SK-N-SH (cell line): ENCODE measurements around the gene LSM7. TPM values are rescaled to one million over a fixed set of nuclear protein-coding genes. Genes with fewer than 3 reads are reported as not detected.

ENCODE experiments used
- CTCF ChIA-PET: fragments of 300-600, 350-600 bp; formaldehyde crosslinking; extraction: SDS; loops from one replicate; lab custom pipeline; 2021; lab: Yijun Ruan, JAX
- POLR2A ChIA-PET: fragments of 350-600 bp; sonication (Branson Sonifier 250); formaldehyde crosslinking; extraction: SDS; loops from one replicate; lab custom pipeline; 2020; ENCODE audit warnings: antibody characterized with exemption, inconsistent platforms; lab: Yijun Ruan, JAX
- DNase-seq: peaks from one replicate; pipeline ENCODE4 v3.0.0; 2012
- H2AFZ ChIP-seq: fragments of 200-600 bp; sonication (generic); 2 replicates; pipeline ENCODE4 v1.8.1; 2016; ENCODE audit warnings: antibody characterized with exemption, mild to moderate bottlenecking, low read depth
- H3F3A ChIP-seq: fragments of 200-600 bp; sonication (generic); replicated peaks from 2 replicates; pipeline ENCODE3; 2016; ENCODE audit warnings: antibody characterized with exemption, mild to moderate bottlenecking; ENCODE audit not compliant: insufficient read depth
- H3K27ac ChIP-seq, 2 experiments: fragments of 200-500 bp in 1 of 2; fragments of 200-600 bp in 1 of 2; sonication (Bioruptor generic) in 1 of 2; sonication (generic), shearing (Covaris generic) in 1 of 2; 2 replicates each; pipeline versions ENCODE4 v1.5.1 to v1.6.1; 2014 to 2016; ENCODE audit warnings: low read depth in 2 of 2, inconsistent platforms in 1 of 2, low read length in 1 of 2, mild to moderate bottlenecking in 1 of 2, mixed read lengths in 1 of 2
- H3K27me3 ChIP-seq: fragments of 200-600 bp; sonication (generic), shearing (Covaris generic); 2 replicates; pipeline ENCODE4 v1.6.1; 2016; ENCODE audit warnings: mixed run types; ENCODE audit not compliant: insufficient read depth
- H3K36me3 ChIP-seq, 2 experiments: fragments of 200-500 bp in 1 of 2; fragments of 200-600 bp in 1 of 2; sonication (Bioruptor generic) in 1 of 2; sonication (generic) in 1 of 2; replicated peaks in 1 of 2; 2 replicates each; pipeline versions ENCODE3 to v1.5.1; 2014 to 2016; ENCODE audit warnings: low read length in 1 of 2, mild to moderate bottlenecking in 1 of 2; ENCODE audit not compliant: insufficient read depth in 2 of 2, control insufficient read depth in 1 of 2
- H3K4me1 ChIP-seq, 2 experiments: fragments of 200-500 bp in 1 of 2; fragments of 200-600 bp in 1 of 2; sonication (Bioruptor generic) in 1 of 2; sonication (generic), shearing (Covaris generic) in 1 of 2; 2 replicates each; pipeline versions ENCODE4 v1.5.1 to v1.6.1; 2014 to 2016; ENCODE audit warnings: low read depth in 1 of 2, low read length in 1 of 2, mixed run types in 1 of 2; ENCODE audit not compliant: insufficient read depth in 2 of 2, control insufficient read depth in 1 of 2
- H3K4me2 ChIP-seq: fragments of 200-600 bp; sonication (generic), shearing (Covaris generic); 2 replicates; pipeline ENCODE4 v1.6.1; 2017; ENCODE audit warnings: mixed run types
- H3K4me3 ChIP-seq, 2 experiments: fragments of 200-500 bp in 1 of 2; fragments of 200-600 bp in 1 of 2; sonication (Bioruptor generic) in 1 of 2; sonication (generic), shearing (Covaris generic) in 1 of 2; 2 replicates each; pipeline versions ENCODE4 v1.5.1 to v1.8.1; 2014 to 2016; ENCODE audit warnings: low read depth in 2 of 2, inconsistent platforms in 1 of 2, low read length in 1 of 2, mild to moderate bottlenecking in 1 of 2, mixed read lengths in 1 of 2, moderate library complexity in 1 of 2
- H3K79me2 ChIP-seq: fragments of 200-600 bp; sonication (generic); 2 replicates; pipeline ENCODE4 v1.8.1; 2017; ENCODE audit warnings: mild to moderate bottlenecking; ENCODE audit not compliant: insufficient read depth
- H3K9ac ChIP-seq: fragments of 200-600 bp; sonication (generic); 2 replicates; pipeline ENCODE4 v1.6.1; 2017; ENCODE audit warnings: mixed run types
- H3K9me2 ChIP-seq: fragments of 200-600 bp; sonication (generic); 2 replicates; pipeline ENCODE4 v1.6.1; 2017; ENCODE audit warnings: mixed run types
- H3K9me3 ChIP-seq: fragments of 200-600 bp; sonication (generic); 2 replicates; pipeline ENCODE4 v1.6.1; 2017; ENCODE audit warnings: mixed run types, mild to moderate bottlenecking, moderate library complexity
- H4K20me1 ChIP-seq: fragments of 200-600 bp; sonication (generic); 2 replicates; pipeline ENCODE4 v1.6.1; 2017; ENCODE audit warnings: mild to moderate bottlenecking, mixed run types; ENCODE audit not compliant: insufficient read depth
- ELF1 ChIP-seq: IDR thresholded peaks from 2 replicates; pipeline ENCODE4 v1.4.0; 2012
- FOSL2 ChIP-seq: IDR thresholded peaks from 2 replicates; pipeline ENCODE4 v1.4.0; 2012; ENCODE audit warnings: low read depth, mild to moderate bottlenecking, moderate library complexity, borderline replicate concordance
- FOXM1 ChIP-seq: IDR thresholded peaks from 2 replicates; pipeline ENCODE4 v1.4.0; 2012; ENCODE audit warnings: low read depth, mild to moderate bottlenecking
- GABPA ChIP-seq: IDR thresholded peaks from 2 replicates; pipeline ENCODE4 v1.4.0; 2012; ENCODE audit warnings: low read depth, mild to moderate bottlenecking
- GATA2 ChIP-seq: sonication (generic); formaldehyde crosslinking; IDR thresholded peaks from 2 replicates; pipeline ENCODE4 v1.5.0; 2020; ENCODE audit warnings: mild to moderate bottlenecking, missing genetic modification reagents
- IRF3 ChIP-seq: fragments of 150-350 bp; IDR thresholded peaks from 2 replicates; pipeline ENCODE4 v1.6.1; 2016; ENCODE audit warnings: mild to moderate bottlenecking, low read depth, low read length
- MEF2A ChIP-seq: IDR thresholded peaks from 2 replicates; pipeline ENCODE4 v1.4.0; 2012; ENCODE audit warnings: low read depth, borderline replicate concordance
- MXI1 ChIP-seq: IDR thresholded peaks from 2 replicates; pipeline ENCODE4 v1.6.1; 2012; ENCODE audit warnings: mild to moderate bottlenecking, low read depth, low read length, improper control_type of control experiment
- POLR2AphosphoS5 ChIP-seq: IDR thresholded peaks from 2 replicates; pipeline ENCODE4 v1.6.1; 2012; ENCODE audit warnings: low read depth, low read length
- RCOR1 ChIP-seq: fragments of 150-350 bp; IDR thresholded peaks from 2 replicates; pipeline ENCODE4 v1.6.1; 2017; ENCODE audit warnings: antibody characterized with exemption, low read length
- RFX5 ChIP-seq: IDR thresholded peaks from 2 replicates; pipeline ENCODE4 v1.6.1; 2012; ENCODE audit warnings: mild to moderate bottlenecking, improper control_type of control experiment, low read length
- TAF1 ChIP-seq: IDR thresholded peaks from 2 replicates; pipeline ENCODE4 v1.6.1; 2012; ENCODE audit warnings: low read depth, mild to moderate bottlenecking, low read length, moderate library complexity, borderline replicate concordance
- USF2 ChIP-seq: fragments of 150-350 bp; IDR thresholded peaks from 2 replicates; pipeline ENCODE4 v1.6.1; 2017; ENCODE audit warnings: antibody characterized with exemption, low read length, low read depth, borderline replicate concordance
- WGBS: methylation state at CpG from one replicate; pipeline ENCODE4 v1.1.6; 2017; ENCODE audit warnings: low lambda C conversion rate; 5-methylcytosine and 5-hydroxymethylcytosine counted together
- polyA plus RNA-seq, 3 experiments: library from polyadenylated mRNA; depleted of rRNA; stranded (reverse); fragments of >200 nt; gene quantifications; 2 replicates each; pipeline ENCODE4 v1.2.3, GENCODE V29; 2012
- TF ChIP-seq, protein P1 (sequence below): IDR thresholded peaks from 2 replicates; pipeline ENCODE4 v1.4.0; 2012; ENCODE audit warnings: low read depth
- TF ChIP-seq, protein P2 (sequence below): IDR thresholded peaks from 2 replicates; pipeline ENCODE4 v1.6.1; 2012; ENCODE audit warnings: mild to moderate bottlenecking, low read depth, low read length, moderate library complexity
- TF ChIP-seq, protein P3 (sequence below): IDR thresholded peaks from 2 replicates; pipeline ENCODE4 v1.4.0; 2012; ENCODE audit warnings: low read depth, borderline replicate concordance

Gene LSM7
- polyA plus RNA-seq, 1 of the 3 experiments (the other 2 are of a cell fraction) = 1,193 TPM

GRCh38 chr19:2353887-2354592 is 25.7 kb upstream of the LSM7 start:
- POLR2A ChIA-PET = no interaction called here
- no peak for TF ChIP-seq GABPA
- TF ChIP-seq TAF1 = no peak
- TF ChIP-seq, protein P1, sequence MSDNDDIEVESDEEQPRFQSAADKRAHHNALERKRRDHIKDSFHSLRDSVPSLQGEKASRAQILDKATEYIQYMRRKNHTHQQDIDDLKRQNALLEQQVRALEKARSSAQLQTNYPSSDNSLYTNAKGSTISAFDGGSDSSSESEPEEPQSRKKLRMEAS = no peak
- Histone ChIP-seq H2AFZ (no peak overlapping the region), H3K4me1 (peaks cover 0 to 10% of the 10 kb centered on the region in 2 experiments; a peak in 1 of 4 replicates), H3F3A (no peaks in the 10 kb centered on the region), H3K79me2 (no peaks in the 10 kb centered on the region), H3K4me3 (no peak overlapping the region), H3K9me3 (no peaks in the 10 kb centered on the region), H3K36me3 (peaks cover 0 to 5% of the 10 kb centered on the region in 2 experiments), H3K9me2 (no peaks in the 10 kb centered on the region), H3K27ac (no peak overlapping the region; a peak in 1 of 4 replicates), H3K9ac (no peak overlapping the region), H3K4me2 (no peak overlapping the region), H4K20me1 (no peaks in the 10 kb centered on the region), H3K27me3 (peaks cover 6% of the 10 kb centered on the region)
- WGBS = 94% methylated on average over 17 of the region's 34 CpGs
- CTCF ChIA-PET = interaction anchor here (0.6 to 0.9 kb wide), 2 partner anchors 30 to 247 kb away, joined by 3 read pairs; no protein-coding TSS in a partner anchor
- DNase-seq = no peak

DNA sequence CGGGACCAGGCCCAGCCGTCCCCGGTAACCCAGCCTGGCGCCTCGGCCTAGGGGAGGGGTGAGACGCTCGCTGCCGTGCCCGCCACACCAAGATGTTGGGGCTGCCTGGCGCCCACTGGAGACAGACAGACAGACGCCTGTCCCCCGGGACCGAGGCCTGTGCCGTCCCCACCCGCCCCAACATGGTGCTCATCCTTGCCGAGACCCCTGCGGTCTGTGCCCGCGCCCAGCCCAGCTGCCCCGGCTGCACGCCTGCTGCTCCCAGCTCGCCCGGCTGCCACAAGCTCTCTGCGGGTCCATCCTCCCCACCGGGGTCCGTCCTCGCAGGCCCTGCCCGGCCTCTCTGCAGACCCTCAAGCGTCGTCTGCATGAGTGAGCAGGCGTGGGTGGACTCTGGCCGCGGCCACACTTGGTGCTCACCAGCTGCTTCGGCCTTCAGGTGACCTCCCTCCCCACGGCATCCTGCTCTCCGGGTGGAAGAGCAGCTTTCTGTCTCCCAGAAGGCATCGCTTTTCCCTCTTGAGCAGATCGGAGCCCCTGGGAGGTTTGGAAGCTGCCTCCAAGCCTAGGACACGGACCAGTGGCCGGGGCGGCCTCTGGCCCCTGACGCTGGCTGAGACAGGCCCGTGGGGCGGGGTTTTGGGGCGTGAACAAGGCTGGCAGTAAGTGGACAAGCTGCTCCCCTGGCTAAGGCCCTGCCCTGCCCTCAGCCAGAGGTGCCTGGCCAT is 24.9 kb upstream of the LSM7 start:
- POLR2A ChIA-PET = no interaction called here
- no peak for DNase-seq
- H3K79me2 ChIP-seq = no peaks in the 10 kb centered on the region
- no peak overlapping the region for H3K27ac ChIP-seq
- H3K4me2 ChIP-seq = no peak overlapping the region
- no peaks in the 10 kb centered on the region for H4K20me1 ChIP-seq
- no peak overlapping the region for H3K4me3 ChIP-seq
- H3K36me3 ChIP-seq = peaks cover 0 to 5% of the 10 kb centered on the region in 2 experiments
- CTCF ChIA-PET = interaction anchor here (0.6 kb wide), 1 partner anchor 247 kb away, joined by 3 read pairs; no protein-coding TSS in a partner anchor
- H2AFZ ChIP-seq = no peak overlapping the region
- H3K9ac ChIP-seq = no peak overlapping the region
- no peaks in the 10 kb centered on the region for H3F3A ChIP-seq
- no peaks in the 10 kb centered on the region for H3K9me3 ChIP-seq
- peaks cover 0 to 10% of the 10 kb centered on the region in 2 experiments; a peak in 1 of 4 replicates for H3K4me1 ChIP-seq
- H3K27me3 ChIP-seq = no peaks in the 10 kb centered on the region
- 94% methylated on average over 12 of the region's 45 CpGs for WGBS
- H3K9me2 ChIP-seq = no peaks in the 10 kb centered on the region
- TF ChIP-seq RFX5 = no peak
- no peak for TF ChIP-seq ELF1
- no peak for TF ChIP-seq POLR2AphosphoS5
- no peak for TF ChIP-seq MXI1
- no peak for TF ChIP-seq GATA2 (CRISPR knock-in tag)
- TF ChIP-seq, protein P2, sequence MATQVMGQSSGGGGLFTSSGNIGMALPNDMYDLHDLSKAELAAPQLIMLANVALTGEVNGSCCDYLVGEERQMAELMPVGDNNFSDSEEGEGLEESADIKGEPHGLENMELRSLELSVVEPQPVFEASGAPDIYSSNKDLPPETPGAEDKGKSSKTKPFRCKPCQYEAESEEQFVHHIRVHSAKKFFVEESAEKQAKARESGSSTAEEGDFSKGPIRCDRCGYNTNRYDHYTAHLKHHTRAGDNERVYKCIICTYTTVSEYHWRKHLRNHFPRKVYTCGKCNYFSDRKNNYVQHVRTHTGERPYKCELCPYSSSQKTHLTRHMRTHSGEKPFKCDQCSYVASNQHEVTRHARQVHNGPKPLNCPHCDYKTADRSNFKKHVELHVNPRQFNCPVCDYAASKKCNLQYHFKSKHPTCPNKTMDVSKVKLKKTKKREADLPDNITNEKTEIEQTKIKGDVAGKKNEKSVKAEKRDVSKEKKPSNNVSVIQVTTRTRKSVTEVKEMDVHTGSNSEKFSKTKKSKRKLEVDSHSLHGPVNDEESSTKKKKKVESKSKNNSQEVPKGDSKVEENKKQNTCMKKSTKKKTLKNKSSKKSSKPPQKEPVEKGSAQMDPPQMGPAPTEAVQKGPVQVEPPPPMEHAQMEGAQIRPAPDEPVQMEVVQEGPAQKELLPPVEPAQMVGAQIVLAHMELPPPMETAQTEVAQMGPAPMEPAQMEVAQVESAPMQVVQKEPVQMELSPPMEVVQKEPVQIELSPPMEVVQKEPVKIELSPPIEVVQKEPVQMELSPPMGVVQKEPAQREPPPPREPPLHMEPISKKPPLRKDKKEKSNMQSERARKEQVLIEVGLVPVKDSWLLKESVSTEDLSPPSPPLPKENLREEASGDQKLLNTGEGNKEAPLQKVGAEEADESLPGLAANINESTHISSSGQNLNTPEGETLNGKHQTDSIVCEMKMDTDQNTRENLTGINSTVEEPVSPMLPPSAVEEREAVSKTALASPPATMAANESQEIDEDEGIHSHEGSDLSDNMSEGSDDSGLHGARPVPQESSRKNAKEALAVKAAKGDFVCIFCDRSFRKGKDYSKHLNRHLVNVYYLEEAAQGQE = no peak
- no peak for TF ChIP-seq MEF2A
- TF ChIP-seq, protein P3, sequence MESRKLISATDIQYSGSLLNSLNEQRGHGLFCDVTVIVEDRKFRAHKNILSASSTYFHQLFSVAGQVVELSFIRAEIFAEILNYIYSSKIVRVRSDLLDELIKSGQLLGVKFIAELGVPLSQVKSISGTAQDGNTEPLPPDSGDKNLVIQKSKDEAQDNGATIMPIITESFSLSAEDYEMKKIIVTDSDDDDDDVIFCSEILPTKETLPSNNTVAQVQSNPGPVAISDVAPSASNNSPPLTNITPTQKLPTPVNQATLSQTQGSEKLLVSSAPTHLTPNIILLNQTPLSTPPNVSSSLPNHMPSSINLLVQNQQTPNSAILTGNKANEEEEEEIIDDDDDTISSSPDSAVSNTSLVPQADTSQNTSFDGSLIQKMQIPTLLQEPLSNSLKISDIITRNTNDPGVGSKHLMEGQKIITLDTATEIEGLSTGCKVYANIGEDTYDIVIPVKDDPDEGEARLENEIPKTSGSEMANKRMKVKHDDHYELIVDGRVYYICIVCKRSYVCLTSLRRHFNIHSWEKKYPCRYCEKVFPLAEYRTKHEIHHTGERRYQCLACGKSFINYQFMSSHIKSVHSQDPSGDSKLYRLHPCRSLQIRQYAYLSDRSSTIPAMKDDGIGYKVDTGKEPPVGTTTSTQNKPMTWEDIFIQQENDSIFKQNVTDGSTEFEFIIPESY = no peak
- TF ChIP-seq IRF3 = no peak
- no peak for TF ChIP-seq RCOR1
- no peak for TF ChIP-seq FOXM1
- no peak for TF ChIP-seq USF2
- no peak for TF ChIP-seq FOSL2
